ENCODE results near the gene ADAMTS2. TPM values are rescaled to one million over a fixed set of nuclear protein-coding genes. Genes with fewer than 3 reads are reported as not detected.

The ADAMTS2 gene
- total RNA-seq, 1 donor from 2014 or later, result 6.1 TPM

DNA sequence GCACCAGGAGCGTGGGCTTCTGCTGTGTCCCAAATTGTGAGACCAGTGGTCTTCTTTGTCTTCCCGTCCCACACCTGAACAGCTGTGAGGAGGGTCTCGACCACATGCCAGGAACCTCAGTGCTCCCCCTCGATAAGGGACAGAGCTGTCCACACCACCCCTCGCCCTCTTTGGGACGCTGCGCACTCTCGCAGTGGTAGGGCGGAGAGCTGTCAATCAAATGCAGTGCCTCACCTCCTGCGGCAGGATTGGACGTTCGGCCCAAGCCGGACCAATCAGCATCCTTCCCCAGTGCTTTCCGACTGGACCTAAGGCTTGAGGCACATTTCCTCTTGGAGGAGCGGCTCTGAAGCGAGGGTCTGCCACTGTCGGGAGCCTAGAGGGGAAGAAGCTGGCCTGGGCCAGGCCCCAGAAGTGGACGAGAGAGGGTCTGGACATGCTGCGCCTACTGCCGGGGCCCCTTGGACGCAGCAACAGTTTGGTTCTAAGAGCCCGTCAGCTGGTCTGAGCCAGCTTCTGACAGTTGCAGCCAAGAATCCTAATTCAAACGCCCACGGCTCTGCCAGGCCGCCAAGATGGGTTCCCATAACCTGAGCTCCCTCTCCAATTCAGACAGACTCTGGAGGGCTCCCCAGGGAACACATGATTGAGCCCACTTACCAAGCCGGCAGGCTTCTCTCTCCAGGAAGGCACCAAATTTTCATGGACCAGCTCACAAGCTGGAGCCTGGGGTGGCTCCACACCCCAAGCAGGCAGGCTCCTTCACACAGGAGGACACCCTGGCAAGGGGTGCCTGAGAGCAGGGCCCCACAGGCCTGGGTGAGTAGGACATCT is 28.1 kb upstream of the ADAMTS2 start:
- no peak for DNase-seq (ENCODE audit: extremely low read depth, low read depth, low spot score)

DNA sequence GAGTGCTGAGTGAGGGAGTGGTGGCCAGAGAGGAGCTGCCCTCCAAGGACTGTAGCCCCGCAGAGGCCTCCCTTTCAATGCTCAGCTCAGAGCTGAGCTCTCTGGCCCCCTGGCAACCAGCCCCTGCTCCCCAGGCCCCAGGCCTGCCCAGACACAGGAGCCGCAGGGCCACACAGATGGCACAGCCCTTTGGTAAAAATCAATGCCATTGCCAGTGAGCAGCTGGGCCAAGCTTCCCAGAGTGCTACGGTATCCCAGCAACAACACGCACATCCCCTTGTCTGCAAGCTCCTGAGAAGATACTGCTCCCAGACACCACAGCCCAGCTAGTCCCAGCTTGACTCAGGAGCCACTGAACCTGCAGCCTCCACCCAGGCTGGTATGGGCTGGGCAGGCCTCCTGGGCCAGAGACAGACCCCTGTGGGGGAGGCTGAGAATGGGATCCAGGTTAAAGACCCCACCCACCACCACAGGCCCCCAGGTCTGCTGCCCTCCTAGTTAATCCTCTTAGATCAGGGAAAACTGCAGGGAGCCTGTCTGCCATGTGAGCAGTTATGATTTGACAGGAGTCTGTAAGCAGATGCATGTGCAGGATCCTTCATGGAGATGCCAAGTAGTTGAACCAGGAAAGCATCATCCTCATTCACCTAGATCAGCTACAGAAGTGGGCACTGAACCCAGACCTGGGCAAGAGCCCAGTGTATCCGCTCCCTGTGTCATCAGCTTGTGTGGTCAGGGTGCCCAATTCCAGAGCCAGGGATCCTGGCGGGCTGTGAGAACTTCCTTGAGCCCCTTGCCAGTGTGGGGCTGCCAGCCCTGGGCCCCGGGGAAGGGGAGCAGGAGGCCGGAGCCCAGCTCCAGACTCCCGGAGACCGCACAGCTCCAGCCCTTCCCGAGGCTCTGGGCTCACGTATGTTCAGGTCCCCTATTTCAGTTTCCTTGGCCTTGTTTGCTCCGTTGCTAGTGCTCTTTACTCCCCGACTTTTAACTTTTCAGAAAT is 26.7 kb upstream of the ADAMTS2 start:
- no peak for DNase-seq (ENCODE audit: extremely low read depth, low read depth, low spot score)

DNA sequence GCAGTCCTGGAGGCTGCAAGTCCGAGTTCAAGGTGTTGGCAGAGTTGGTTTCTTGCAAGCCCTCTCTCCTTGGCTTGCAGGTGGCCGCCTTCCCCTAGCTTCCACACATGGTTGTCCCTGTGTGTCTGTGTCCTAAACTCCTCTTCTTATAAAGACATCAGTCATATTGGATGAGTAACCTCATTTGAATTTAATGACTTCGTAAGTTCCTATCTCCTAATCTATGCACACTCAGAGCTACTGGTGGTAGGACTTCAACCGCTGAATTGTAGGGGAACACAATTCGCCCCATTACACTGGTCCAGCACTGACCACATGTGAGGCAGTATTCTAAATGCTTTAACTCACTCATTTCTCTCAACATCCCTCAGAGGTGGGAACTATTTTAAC is 25.9 kb upstream of the ADAMTS2 start:
- no peak for DNase-seq (ENCODE audit: extremely low read depth, low read depth, low spot score)

DNA sequence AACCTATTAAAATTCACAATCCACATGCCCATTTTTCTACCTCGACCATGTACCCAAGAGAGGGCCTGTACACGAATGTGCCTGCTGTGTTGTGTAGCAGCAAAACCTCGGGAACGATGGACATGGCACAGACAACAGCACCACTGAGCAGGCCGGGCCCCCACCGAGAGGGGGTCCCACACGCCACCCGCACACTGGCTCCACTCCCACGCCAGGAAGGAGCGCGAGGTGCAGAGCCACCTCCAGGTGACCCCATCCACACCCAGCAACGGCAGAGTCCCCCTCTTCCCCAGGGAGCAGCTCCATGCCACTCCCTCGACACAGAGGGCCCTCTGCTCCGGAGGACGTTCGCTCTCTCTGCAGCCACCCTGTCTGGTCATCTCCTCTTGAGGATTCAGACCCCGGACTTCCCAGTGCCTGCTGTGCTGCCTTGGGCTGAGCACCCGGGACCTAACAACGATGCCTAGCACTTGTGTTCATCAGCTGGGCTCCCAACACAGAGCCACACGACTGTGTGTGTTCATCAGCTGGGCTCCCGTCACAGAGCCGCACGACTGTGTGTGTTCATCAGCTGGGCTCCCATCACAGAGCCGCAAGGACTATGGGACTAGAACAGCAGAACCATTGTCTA is 25.3 kb upstream of the ADAMTS2 start:
- DNase-seq (ENCODE audit: extremely low read depth, low read depth, low spot score), result no peak

DNA sequence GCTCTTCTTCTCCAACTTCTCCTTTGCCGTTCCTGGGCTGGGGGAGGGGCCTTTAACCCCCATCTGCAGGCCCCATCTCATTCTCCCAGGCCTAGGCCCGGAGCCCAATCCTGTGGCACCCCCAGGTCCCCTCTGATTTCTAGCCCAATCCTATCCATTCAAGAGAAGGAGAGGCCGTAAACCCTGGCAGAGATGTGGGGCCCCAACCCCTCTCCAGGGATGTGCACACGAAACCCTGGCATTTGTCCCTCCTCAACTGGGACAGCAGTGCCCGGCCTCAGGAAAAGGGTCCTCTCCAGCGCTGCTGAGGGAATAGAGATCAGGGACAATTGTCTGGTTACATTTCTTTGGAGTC is 24.2 kb upstream of the ADAMTS2 start:
- DNase-seq (ENCODE audit: extremely low read depth, low read depth, low spot score), result no peak

DNA sequence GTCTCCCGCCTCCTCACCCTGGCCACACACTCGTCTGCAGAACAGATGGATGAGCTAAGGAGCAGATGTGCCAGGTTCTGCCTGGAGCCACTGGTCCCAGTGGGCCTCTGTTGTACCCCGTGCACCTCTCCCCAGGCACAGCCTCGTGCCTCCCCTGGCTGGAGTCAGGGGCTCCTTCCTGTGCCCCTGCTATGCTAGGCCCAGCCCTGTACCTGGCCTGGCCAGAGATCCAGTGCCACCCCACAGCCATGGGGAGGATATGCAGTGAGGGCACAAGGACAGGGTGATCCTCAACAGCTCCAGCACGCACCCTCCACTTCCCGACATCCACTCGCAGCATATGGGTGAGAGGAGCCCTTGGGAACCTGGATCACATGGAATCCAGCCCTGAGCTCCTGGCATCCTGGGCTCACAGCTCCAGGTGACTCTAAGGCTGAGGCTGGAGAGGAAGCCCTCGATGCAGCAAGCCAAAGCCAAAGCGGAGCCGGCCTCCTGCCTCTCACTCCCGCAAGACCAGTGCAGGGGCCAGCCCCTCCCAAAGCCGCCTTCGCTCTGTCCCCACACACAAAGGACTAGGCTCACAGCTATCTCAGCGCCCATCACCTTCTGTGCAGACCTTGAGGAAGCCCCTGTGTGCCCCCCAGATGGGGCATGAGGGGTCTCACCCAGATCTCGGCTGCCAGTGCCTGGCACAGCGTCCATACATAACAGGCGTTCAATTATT is 23.7 kb upstream of the ADAMTS2 start:
- no peak for DNase-seq (ENCODE audit: extremely low read depth, low read depth, low spot score)

DNA sequence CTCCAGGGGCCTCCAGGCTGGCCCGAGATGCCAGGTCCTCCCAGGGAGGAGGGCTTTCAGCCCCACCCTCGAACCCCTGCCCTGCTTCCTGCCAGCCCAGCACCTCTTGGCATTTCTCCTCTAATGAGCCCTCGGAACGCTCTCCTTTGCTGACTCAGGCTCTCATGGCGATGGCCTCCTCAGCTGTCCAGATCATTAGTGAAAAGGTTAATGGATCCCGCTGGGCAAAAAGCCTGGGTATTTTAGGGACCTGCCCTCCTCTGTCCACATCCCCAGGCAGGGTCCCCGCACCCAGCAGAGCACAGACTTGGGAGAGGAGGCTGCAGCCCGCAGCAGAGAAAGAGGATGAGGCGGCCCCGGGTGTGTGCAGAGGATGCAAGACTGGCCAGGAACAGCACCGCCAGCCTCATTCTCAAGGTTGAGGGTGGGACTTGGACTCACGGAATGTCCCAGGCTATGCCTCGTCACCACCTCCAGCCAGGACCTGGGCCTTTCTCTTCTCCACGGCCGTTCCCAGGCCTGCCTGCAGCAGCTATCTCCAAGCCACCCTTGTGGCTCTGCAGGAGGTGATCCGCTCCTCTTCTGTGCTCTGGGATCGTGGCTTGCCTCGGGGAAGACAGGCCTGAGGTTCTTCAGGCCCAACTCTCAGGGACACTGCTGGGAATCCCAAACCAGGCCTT is 23.0 kb upstream of the ADAMTS2 start:
- no peak for DNase-seq (ENCODE audit: extremely low read depth, low read depth, low spot score)

DNA sequence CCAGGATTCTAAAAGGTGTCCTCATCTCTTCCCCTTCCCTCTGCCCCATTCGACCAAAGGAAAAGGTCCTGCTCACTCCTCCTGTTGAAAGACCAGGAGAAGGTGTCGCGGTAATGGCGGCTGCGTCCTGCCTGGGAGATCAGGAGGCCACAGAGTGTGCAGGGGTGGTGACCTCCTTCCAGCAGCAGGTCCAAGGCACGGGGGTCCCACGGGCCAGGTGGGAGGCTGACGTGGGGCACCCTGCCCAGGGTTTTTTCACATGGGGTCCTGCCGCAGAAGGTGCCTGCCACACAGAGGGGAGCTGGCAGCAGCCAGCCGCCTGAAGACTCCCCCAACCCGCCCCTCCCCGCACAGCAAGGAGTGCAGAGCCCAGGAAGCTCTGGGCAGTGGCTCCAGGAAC is 22.2 kb upstream of the ADAMTS2 start:
- DNase-seq (ENCODE audit: extremely low read depth, low read depth, low spot score), result no peak

DNA sequence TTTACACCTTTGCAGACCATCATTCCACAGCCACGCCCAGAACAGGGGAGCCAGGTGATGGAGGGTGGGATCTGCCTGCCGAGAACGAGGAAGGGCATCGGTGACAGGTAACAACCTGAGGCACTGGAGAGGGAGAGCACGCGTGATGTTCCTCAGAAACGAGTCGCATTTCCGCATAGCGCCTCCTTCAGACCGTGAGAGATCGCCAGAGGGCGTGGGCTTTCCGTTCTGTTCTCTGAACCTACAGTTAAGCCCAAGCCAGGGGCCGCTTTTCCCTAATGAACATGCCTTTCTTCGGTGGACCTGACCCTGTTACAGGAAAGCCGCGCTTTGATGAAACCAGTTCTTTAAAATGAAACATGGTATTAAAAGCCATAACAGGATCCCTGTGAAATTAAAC is 17.1 kb upstream of the ADAMTS2 start:
- DNase-seq (ENCODE audit: extremely low read depth, low read depth, low spot score), result no peak

DNA sequence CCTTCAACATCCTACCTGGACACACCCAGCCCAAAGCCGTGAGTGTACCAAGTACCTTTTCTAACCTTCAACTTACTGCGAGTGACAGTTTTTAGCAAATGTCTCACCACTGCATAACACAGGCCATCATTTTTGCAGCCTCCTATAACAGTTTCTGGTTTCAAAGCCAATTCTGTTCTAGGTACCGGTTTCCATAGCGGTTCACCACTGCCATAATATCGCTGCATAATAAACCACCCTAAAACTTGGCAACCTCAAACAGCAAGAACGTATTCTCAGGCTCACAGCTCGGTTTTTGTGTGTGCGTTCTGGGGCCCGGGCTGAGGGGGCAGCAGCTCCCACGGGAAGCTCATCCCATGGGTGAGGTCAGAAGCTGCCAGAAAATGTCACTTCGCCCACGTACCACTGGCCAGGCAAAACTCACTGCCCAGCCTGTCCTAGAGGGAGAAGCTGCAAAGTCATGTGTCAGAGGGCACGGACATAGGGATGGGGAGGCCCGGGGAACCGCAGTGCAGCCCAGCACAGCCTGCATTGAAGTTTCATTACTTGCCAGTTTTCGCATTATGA is 15.9 kb upstream of the ADAMTS2 start:
- DNase-seq (ENCODE audit: extremely low read depth, low read depth, low spot score), result no peak

DNA sequence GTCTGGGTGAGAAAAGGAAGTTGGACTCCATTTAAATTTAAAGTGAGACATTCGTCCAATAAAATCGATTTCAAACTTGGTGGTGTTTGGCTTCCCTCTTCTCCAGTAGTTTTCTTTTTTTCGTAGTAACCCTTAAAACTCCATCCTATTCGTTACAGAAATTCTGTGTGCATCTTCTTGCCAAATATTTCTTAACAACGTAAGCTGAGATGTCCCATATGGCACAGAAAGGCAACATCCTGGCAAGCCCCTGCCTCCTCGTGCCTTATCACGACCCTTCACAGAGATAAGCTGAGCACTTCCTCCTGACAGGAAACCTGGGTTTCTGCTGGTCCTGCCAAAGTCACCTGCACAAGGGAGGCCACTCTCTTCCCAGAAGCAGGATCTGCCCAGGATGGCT is 11.8 kb upstream of the ADAMTS2 start:
- DNase-seq (ENCODE audit: extremely low read depth, low read depth, low spot score), result no peak

DNA sequence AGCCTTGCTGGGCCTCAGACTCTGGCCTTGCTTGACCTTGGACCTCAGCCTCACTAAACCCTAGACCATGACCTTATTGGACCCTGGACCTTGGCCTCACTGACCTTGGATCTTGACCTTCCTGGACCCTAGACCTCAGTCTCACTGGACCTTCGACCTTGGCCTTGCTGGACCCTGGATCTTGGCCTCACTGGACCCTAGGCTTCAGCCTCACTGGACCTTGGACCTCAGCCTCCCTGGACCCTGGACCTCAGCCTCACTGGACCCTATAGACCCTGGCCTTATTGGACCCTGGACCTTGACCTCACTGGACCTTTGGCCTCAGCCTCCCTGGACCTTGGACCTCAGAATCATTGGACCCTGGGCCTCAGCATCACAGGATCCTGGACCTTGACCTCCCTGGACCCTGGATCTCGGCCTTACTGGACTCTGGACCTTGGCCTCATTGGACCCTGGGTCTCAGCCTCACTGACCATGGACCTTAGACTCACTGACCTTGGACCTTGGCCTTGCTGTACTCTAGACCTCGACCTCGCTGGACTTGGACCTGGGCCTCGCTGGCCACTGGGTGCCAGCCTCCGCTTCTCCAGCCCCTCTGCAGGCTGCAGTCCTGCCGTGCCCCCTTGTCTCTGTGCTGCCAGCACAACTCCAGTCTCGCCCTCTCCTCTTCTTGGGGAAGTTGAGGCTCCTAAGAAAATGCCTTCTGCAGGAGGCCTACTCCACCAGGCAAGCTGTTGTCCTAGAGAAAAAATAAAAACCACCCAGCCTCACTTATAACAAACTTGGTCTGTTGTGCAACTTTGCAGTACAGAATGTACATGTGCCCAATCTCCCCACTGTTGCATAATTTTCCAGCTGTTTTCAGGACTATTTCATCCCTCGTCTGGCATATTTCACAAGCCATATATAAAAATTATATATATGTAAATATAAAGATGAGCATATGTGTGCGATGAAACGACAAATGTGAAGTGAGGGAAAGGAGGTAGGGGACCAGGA is 11.0 kb upstream of the ADAMTS2 start:
- no peak for DNase-seq (ENCODE audit: extremely low read depth, low read depth, low spot score)

DNA sequence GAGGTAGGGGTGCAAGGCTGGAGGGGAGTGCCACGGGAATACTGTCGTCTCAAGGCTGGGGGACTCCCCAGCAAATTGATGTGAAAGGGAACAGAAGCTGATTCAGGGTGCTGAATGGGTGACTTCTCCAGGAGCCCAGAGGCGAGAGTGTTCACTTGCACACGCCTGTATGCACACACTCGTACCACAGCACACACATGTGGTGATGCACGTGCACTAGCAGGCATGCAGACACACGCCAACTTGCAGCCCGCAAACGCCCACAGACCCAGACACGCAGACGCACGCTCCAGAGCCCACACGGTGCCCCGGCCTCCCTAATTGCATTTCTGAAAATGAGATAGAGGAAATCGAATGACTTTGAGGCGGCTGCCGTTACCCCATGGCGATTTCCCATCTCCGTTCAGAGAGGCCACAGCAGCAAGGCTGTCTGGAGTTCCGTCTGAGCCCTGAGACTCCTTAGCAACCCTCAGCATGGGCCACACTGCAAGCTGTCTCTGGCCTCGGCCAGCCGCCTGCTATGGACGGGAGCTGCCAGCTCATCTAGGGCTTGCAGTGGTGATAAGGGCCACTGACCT is 9.1 kb upstream of the ADAMTS2 start:
- no peak for DNase-seq (ENCODE audit: extremely low read depth, low read depth, low spot score)

DNA sequence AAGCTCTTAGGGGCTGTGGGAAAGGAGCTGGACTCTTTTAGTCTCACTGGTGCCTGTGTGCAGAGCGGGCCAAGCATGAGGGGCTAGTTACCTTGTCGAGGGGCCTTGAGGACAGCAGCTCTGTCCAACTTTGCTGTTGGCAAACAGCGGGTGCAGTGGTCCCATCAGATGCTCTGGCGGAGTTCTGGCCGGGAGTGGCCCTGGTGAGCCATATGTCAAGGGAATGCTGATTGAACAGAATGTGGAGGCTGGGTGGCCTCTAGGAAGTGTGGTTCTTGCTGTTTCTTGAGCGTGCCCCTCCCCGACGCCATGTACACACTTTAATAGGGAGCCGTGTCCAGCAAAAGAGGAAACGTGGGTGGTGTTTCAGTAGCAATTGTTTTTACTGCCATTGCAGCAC is 3.6 kb upstream of the ADAMTS2 start:
- no peak for DNase-seq (ENCODE audit: extremely low read depth, low read depth, low spot score)

DNA sequence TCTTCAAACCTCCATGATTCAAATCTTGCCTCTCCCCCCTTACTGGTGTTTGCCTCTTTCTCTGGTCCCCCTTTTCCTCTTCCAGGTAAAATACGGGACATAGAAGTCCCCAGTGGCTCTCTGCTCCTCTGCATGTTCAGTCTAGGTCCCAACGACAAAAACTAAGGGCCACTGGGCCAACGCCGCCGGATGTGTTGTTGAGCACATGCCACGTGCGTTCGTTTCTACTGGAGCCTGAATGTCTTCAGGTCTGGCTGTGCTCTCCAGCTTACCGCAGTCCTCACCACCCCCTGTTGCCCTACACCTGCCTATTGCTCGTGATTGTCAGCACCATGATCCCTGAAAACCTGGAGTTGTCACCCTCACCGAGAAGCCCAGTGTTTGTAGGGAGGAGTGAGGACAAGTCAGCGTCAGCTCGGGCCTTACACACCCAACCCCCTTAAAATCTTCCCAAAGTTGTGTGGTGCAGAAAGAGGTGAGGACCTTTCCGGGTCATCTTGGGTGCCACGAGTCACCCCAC is 2.8 kb upstream of the ADAMTS2 start:
- no peak for DNase-seq (ENCODE audit: extremely low read depth, low read depth, low spot score)

DNA sequence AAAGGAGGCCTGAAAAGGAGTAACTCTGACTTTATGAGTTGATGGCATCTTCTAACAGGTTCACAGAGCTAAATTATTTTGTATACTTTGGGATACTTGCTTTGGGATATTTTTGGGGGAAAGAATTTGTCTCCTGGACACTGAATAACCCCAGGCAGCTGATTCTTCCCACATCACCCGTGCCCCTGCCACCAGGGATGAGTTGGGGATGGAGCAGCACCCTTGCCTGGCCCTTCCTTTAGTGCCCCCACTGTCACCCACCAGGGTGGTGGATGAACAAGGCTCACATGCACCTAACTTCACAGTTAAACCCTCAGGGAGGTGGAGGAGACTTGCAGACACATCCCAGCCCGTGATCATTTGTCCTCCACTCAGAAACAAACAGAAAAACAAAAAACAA is 2.3 kb upstream of the ADAMTS2 start:
- no peak for DNase-seq (ENCODE audit: extremely low read depth, low read depth, low spot score)

DNA sequence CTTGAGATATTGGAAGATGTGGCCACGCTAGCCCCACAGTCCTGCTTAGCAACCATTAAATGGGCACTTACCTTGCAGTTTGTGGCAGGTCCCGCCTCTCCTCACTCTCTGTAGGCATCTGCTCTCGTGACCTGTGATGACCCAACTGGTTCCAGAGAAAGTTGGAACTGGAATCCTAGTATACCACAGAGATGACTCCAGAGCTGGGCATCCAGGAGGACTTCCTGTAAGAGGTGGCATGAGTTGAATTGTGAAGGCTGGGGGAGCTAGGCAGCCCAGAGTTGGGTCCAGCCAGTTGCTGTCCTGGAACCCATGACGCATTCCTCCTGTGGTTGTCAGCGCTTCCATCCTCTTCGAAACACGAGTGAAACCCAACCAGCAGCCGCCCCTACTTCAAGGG is 1.6 kb upstream of the ADAMTS2 start:
- DNase-seq (ENCODE audit: extremely low read depth, low read depth, low spot score), result no peak

DNA sequence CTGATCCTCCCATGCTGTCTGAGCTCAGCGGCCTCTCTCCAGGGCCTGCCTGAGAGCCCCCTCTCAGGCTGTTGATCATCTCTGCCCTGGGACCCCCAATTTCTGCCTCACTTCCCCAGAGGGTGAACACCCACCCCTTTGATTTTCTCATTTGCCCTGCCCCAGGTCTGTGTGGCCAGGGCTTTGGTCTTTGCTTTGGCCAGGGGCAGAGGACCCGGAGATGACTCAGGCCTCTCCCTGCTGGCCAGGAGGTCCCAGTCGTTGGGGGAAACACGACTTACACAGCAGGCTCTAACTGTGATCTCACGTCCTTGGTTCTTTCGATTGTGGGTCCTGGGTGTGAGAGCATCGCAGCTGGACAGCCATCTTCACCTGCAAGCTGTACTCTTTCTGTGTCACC is 1.1 kb upstream of the ADAMTS2 start:
- DNase-seq (ENCODE audit: extremely low read depth, low read depth, low spot score), result no peak
